HEK293 (cell line): ENCODE results near the gene TOP3B.

Experiments used
- SP2 ChIP-seq: fragments of 450-650 bp; formaldehyde crosslinking; IDR thresholded peaks from 2 replicates; pipeline ENCODE4 v1.5.1; 2016; ENCODE audit warnings: missing biosample characterization, missing genetic modification characterization
- ZEB2 ChIP-seq: fragments of 450-650 bp; formaldehyde crosslinking; IDR thresholded peaks from 2 replicates; pipeline ENCODE4 v1.5.1; 2016; ENCODE audit warnings: missing biosample characterization, missing genetic modification characterization
- ZNF514 ChIP-seq: fragments of 450-650 bp; formaldehyde crosslinking; IDR thresholded peaks from 2 replicates; pipeline ENCODE4 v1.5.1; 2016; ENCODE audit warnings: missing biosample characterization, missing genetic modification characterization
- ZNF585B ChIP-seq: fragments of 450-650 bp; formaldehyde crosslinking; IDR thresholded peaks from 2 replicates; pipeline ENCODE4 v1.5.1; 2016; ENCODE audit warnings: missing biosample characterization, missing genetic modification characterization
- TF ChIP-seq, protein P1 (sequence below): fragments of 450-650 bp; formaldehyde crosslinking; IDR thresholded peaks from 2 replicates; pipeline ENCODE4 v1.5.1; 2016; ENCODE audit warnings: missing biosample characterization, missing genetic modification characterization

DNA sequence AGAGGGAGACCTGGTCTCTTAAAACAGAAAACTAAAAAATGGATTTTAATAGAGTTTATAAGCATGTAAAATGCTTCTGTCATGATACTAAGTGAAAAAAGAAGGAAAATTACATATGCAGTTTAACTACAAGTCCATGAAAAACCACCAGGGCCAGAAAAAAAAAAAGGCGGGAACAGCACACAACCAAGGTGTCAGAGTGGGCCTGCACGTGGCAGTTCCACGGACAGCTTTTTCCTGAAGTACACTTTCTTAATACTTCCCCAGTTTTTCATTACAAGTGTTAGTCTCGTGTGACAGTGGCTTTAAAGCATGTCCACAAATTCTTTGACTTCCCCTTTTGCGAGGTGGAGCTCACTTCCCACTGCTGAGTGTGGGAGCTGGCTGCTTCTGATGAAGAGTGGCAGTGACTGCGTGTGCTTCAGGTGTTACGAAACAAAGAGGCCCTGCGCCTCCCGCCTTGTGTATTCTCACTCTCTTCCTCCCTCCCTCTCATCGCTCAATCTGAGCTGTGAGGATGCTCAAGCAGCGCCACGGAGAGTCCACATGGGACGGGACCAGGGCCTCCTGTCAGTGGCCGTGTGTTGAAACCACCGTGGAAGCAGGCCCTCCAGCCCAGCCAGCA lies 46.3 kb downstream of the TOP3B start:
- TF ChIP-seq ZNF585B (tag by site-specific recombination) (no peak), ZEB2 (tag by site-specific recombination) (no peak), ZNF514 (tag by site-specific recombination) (no peak), SP2 (no peak)
- TF ChIP-seq, protein P1, sequence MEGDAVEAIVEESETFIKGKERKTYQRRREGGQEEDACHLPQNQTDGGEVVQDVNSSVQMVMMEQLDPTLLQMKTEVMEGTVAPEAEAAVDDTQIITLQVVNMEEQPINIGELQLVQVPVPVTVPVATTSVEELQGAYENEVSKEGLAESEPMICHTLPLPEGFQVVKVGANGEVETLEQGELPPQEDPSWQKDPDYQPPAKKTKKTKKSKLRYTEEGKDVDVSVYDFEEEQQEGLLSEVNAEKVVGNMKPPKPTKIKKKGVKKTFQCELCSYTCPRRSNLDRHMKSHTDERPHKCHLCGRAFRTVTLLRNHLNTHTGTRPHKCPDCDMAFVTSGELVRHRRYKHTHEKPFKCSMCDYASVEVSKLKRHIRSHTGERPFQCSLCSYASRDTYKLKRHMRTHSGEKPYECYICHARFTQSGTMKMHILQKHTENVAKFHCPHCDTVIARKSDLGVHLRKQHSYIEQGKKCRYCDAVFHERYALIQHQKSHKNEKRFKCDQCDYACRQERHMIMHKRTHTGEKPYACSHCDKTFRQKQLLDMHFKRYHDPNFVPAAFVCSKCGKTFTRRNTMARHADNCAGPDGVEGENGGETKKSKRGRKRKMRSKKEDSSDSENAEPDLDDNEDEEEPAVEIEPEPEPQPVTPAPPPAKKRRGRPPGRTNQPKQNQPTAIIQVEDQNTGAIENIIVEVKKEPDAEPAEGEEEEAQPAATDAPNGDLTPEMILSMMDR (tag by site-specific recombination) = no peak
